Glomerular visceral epithelial cell (primary cell): Measurements from ENCODE around the gene PDYN.
A peak's percentile ranks its signal among the peaks of the same experiment; 100 is the strongest.
"Not testable (repeated sequence)": the region's sequence is repeated elsewhere in the genome, so short reads cannot be mapped to it uniquely, and the experiment has no call there.

Source experiments
- DNase-seq: peaks from one replicate; pipeline ENCODE4 v3.0.0-alpha.2; 2016; ENCODE audit errors: extremely low spot score

Gene PDYN

GRCh38 chr20:1993986-1994385 is at the start of gene PDYN:
TSS of gene PDYN (minus strand) at chr20:1994058. CDS start at chr20:1983084, 10,974 bp downstream.
- DNase-seq = no peak

- peak; percentile 50 for DNase-seq
These were observed 48.5 kb upstream of the PDYN start for GRCh38 chr20:2042400-2042799.

GRCh38 chr20:2038161-2038560 is 44.3 kb upstream of the PDYN start:
- DNase-seq = no peak

- no peak for DNase-seq
These were observed 43.5 kb upstream of the PDYN start for GRCh38 chr20:2037296-2037914.

- DNase-seq = not testable (repeated sequence)
These were observed 42.5 kb upstream of the PDYN start for GRCh38 chr20:2036357-2036756.

GRCh38 chr20:2032168-2032567 is 38.3 kb upstream of the PDYN start:
- no peak for DNase-seq

GRCh38 chr20:2026514-2026913 is 32.7 kb upstream of the PDYN start:
- no peak for DNase-seq

- no peak for DNase-seq
These were observed 32.1 kb upstream of the PDYN start for GRCh38 chr20:2026004-2026403.

- DNase-seq = no peak
These were observed 29.3 kb upstream of the PDYN start for GRCh38 chr20:2023151-2023550.

- DNase-seq = no peak
These were observed 28.3 kb upstream of the PDYN start for GRCh38 chr20:2022163-2022562.

GRCh38 chr20:2010533-2010932 is 16.7 kb upstream of the PDYN start:
- no peak for DNase-seq

GRCh38 chr20:2006452-2007361 is 12.8 kb upstream of the PDYN start:
- DNase-seq = peak; percentile 30

- peak; percentile 62 for DNase-seq
These were observed 12.1 kb upstream of the PDYN start for GRCh38 chr20:2005831-2006426.

- DNase-seq = no peak
These were observed 11.5 kb upstream of the PDYN start for GRCh38 chr20:2005359-2005758.

GRCh38 chr20:2004171-2004570 is 10.3 kb upstream of the PDYN start:
- DNase-seq = no peak

GRCh38 chr20:2002365-2002764 is 8.5 kb upstream of the PDYN start:
- no peak for DNase-seq

- no peak for DNase-seq
These were observed 7.3 kb upstream of the PDYN start for GRCh38 chr20:2001119-2001518.

- no peak for DNase-seq
These were observed 6.4 kb upstream of the PDYN start for GRCh38 chr20:2000285-2000684.

GRCh38 chr20:1998715-1999114 is 4.9 kb upstream of the PDYN start:
- DNase-seq = no peak

GRCh38 chr20:1998193-1998520 is 4.3 kb upstream of the PDYN start:
- DNase-seq = no peak

- no peak for DNase-seq
These were observed 3.8 kb upstream of the PDYN start for GRCh38 chr20:1997483-1998192.
